Measurements from ENCODE around the gene CR1.
"Not testable (repeated sequence)": the region's sequence is repeated elsewhere in the genome, so short reads cannot be mapped to it uniquely, and the experiment has no call there.

CR1 gene

DNA sequence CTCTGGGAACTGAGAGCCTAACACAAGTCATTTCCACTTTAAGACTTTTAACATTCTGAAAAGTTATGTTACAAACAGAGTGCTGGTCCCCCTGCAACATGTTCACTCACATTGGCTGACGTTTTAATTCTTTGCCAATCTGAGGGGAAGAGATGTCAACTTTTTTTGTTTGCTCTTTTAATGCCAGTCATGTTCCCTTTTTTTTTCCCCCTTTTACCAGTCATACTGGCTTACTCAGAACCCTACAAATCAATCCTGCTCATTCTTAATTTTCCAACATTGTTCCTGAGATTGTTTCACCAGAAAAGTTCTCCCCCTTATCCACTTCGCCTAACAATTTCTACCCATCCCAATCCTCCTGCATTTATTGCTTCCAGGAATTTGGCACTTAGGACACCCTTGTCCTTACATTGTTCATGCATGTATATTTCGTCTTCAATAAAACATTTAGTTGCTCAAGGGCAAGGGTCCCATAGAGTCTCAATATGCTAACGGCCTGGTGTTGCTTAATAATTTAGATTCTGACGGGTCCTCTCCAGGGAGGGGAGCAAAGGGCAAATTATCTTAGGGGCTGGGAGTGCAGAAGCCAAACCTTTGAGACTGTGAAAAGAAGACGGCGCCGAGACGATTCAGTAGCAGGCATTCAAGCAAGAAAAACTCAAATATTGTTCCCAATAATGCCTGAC is 148.4 kb downstream of the CR1 start:
- no peak for DNase-seq (ENCODE audit: low spot score)

DNA sequence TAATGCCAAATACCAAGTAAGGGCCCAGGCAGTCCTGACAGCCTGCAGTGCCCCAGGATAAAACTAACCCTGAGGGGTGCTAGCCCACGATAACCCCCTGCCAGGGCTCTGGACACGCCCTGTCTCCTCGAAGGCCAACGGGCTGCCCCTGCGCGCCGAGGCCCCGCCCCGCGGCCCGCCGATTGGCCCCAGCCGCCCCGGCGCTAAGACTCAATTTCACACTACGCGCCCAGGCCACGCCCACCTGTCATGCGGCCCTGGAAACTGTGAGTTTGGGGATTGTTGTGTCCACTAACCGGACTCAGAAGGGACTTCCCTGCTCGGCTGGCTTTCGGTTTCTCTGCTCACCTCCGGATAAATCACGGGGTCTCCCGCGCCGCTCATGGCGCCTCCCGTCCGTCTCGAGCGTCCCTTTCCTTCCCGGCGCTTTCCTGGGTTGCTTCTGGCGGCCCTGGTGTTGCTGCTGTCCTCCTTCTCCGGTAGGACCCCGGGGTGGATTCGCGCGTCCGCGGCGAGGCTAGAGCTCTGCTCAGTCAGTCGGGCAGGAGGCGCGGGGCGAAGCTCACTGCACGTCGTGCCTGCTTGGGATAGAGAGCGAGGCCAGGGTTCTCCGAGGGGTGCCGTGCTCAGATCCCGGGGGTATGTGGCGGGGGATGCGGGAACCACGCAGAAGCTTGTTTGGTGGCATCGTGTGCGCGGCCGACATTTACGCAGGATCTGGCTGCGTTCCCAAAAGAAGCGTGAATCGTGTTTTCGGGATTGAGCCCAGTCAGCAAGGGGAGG is 149.1 kb downstream of the CR1 start, which contains the start of gene CR1L:
CR1L (plus strand) TSS at position 282 of the 783 bp plus-strand sequence; CDS start at position 383, 101 bp downstream.
- DNase-seq (ENCODE audit: low spot score): peak; percentile 85

GRCh38 chr1:207645635-207646081 is 149.7 kb downstream of the CR1 start:
- no peak for DNase-seq (ENCODE audit: low spot score)

- no peak for DNase-seq (ENCODE audit: low spot score)
Measured at GRCh38 chr1:207646171-207646570, 150.2 kb downstream of the CR1 start.

- DNase-seq (ENCODE audit: low spot score): no peak
Measured at GRCh38 chr1:207646944-207647579, 151.1 kb downstream of the CR1 start.

DNA sequence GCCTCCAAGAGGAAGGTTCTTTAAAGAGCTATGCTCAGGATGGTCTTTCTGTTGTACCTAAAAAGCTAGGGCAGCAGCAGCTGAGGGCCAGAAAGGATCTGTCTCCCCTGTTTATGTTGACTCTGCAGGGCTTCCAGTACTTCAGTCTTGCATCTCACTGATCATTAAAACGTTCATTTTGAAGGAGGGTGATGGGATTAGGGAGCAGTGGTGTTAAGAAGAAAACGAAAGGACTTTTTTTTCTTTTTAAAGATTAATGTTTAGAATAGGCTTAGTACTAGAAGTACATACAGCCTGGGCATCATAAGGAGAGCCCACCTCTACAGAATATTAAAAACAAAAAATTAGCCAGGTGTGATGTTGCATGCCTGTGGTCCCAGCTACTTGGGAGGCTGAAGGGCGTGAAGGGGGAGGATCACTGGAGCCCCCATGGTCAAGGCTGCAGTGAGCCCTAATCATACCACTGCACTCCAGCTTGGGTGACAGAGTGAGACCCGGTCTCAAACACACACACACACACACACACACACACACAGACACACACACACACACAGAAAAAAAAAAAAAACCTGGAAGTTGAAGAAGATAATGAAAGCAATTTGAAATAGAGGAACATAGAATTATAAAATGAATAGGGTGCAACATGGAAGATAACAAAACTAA is 151.8 kb downstream of the CR1 start:
- no peak for DNase-seq (ENCODE audit: low spot score)

DNA sequence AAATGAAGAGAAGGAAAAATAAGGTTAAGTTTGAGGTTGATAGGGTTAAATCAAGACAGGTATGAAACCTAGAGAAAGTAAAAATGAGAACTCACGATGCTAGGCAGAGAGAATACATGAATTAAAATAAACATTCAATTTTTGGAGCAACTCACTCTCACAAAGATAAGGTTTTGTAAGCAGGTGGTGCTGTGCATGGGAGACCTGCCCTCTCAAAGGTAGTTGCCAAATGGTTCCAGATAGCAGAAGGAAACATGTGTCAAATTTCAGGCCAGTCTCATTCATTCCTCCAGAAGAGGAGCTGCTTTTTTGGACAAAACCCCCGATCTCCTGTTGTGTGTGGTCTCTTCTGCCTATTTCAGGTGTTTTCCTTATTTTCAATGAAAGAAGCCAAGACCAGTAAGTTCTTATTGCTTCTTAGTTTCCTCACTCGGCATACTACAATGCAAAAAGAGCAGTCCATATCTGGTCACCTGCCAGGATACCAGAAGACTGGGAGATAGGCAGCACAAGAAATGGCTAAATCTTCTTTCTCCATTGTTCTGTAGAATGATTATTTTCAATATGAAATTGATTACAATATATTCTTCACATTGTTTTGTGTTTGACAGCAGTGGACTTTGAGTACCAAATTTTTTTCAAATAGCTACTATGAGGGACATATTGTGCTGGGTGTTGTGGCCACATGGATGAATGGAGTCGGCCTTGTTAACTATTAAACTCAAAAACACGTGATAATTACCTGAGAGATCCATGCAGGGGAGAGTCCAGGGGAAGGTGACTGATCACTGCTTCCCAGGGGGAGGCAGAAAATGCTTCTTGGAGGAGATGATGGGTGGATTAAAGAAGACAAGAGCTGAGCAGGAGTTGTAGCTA is 152.6 kb downstream of the CR1 start:
- DNase-seq (ENCODE audit: low spot score): no peak

- no peak for DNase-seq (ENCODE audit: low spot score)
Measured at GRCh38 chr1:207649210-207649753, 153.3 kb downstream of the CR1 start.

DNA sequence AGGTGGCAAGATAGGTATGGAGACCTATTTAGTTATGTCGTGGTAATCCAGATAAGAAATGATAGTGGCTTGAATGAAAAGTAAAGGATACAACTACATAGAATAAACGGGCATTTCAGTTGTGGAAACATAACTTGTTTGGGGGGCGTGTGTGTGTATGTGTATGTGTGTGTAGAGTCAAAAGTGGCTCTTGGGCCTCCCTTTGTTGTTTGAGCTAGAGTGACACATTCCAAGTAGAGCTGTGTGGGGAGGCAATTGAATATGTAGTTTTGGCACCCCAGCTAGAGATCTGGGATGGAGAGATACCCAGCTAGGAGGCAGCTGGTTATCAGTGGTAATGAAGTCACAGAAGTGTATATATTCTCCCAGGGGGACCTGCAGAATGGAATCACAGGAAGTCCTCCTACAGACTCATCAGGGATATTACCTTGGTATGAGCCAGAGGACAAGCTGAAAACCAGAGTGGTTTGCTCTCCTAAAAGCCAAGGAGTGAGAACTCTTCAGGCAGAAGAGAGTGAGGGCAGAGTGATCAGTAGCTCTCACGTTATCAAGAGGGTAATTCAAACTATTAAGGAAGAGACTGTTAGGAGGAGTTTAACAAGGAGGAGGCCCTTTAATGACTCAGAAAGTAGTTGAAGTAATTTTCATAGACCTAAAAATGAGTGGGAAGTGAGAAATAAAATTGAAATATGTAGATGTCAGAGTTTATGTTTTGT is 154.1 kb downstream of the CR1 start:
- no peak for DNase-seq (ENCODE audit: low spot score)

DNA sequence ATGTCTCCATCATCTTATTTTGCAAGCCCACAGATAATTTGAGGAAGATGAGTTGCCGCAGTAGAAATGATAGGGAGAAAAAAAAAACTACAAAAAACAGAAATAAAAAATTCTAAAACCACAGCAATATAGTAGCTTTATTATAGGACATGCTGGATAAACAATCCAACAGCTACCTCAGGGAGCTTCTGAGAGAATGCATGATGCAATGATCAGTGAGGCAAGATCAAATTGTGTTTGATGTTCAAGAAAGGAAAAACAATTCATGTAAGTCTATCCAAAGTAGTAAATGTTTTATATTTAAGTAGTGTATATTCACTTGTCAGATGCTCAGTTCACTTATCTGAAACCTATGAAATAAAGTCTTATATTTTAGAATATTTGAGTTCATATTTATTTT is 155.6 kb downstream of the CR1 start:
- no peak for DNase-seq (ENCODE audit: low spot score)

DNA sequence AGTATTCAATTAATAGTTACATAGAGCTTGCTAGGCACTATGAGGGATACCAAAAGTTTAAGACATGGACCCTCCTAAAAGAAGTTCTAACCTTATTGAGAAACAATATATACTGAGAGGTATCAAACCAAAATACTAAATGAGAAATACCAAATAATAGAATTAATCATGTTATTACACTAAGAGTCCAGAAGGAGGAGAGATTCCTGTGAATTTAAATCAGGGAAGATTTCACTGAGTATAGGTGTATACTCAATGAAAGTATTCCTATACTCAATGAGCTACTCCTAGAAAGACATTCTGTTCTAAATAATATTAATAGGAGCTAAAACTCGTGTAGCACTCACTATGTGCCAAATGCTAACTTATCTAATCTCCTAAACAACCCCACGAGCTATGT is 158.4 kb downstream of the CR1 start:
- DNase-seq (ENCODE audit: low spot score): no peak

- no peak for DNase-seq (ENCODE audit: low spot score)
Measured at GRCh38 chr1:207658408-207658807, 162.5 kb downstream of the CR1 start.

DNA sequence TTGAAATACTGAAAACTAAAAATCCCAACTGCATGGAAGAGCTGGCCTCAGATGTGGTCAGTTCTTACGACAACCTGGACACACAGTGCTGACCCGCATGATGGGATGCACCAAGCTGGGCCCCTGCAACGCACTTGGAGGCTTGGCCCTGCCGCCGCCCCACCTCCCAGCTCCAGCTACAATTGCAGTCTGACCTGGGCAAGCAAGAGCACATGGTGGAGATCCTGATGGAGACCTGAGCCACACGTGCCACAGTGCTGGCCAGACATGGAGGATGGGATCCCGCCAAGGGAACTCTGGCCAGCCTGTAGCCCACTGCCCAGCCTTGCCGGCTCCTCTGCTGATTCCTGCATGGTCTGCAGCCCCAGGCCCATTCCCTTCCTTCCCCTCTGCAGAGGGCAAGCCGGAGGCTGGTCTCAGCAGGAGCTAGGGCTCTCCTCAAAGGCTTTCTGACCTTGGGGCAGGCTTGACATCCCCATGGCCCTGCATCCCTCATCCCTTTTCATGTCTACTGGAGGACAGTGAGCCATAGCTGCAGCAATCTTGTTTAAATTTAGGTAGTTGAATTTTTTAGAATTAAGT is 163.0 kb downstream of the CR1 start:
- DNase-seq (ENCODE audit: low spot score): no peak

DNA sequence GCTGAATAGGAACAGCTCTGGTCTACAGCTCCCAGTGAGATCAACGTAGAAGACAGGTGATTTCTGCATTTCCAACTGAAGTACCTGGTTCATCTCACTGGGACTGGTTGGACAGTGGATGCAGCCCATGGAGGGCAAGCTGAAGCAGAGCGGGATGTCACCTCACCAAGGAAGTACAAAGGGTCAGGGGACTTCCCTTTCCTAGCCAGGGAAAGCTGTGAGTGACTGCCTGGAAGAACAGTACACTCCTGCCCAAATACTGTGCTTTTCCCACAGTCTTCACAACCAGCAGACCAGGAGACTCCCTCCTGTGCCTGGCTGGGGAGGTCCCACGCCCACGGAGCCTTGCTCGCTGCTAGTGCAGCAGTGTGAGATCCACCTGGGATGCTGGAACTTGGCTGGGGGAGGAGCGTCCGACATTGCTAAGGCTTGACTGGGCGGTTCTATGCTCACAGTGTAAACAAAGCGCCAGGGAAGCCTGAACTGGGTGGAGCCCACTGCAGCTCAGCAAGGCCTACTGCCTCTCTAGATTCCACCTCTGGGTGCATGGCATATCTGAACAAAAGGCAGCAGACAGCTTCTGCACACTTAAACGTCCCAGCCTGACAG is 163.7 kb downstream of the CR1 start:
- no peak for DNase-seq (ENCODE audit: low spot score)

- DNase-seq (ENCODE audit: low spot score): not testable (repeated sequence)
Measured at GRCh38 chr1:207661420-207661819, 165.5 kb downstream of the CR1 start.

- DNase-seq (ENCODE audit: low spot score): no peak
Measured at GRCh38 chr1:207666342-207666741, 170.4 kb downstream of the CR1 start.

DNA sequence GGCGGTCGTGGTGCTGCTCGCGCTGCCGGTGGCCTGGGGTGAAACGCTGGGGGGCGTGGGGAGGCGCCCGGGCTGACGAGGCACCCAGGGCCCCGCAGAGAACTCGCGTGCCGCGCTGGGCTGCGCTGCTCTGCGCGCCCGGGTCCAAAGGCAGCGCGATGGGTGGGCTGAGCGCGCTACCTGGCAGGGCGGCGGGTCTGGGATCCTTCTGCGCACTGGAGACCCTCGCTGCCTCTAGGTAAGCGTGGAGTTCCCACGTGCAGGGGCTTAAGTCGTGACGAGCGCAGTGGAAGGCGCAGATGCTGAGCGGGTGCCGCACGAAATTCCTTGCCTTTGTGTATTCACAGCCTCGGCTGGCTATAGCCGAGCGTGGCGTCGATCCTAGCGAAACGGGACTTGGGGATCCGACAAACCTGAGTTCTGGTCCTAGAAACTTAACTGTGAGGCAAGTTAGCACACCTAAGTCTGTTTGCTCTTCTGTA is 173.6 kb downstream of the CR1 start:
- DNase-seq (ENCODE audit: low spot score): no peak

- no peak for DNase-seq (ENCODE audit: low spot score)
Measured at GRCh38 chr1:207670192-207670591, 174.2 kb downstream of the CR1 start.

DNA sequence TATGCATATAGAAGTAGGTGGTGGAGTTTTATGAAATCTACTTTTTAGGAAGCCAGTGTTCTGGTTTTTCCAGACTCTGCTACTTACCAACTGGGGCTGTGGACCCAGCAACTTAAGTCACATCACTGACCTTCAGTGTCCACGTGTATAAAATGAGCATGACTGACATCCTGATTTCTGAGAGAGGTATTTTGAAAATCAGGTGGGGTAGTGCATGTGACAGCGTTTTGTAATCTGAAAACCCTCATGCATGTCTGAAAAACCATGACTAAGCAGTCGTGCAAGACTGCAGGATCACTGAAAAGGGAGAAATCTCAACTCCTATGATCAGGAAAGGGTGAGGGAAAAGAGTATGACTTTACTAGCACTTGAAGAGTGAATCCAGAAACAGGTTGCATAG is 175.0 kb downstream of the CR1 start:
- DNase-seq (ENCODE audit: low spot score): no peak
